Skin epidermis (tissue), 12 donors: ENCODE measurements around the gene SDR42E1.
A peak's percentile ranks its signal among the peaks of the same experiment; 100 is the strongest.

Experiments used
- H3K27ac ChIP-seq, 21 experiments: fragments of 200-600 bp; sonication (generic) in 11 of 21; one replicate each; pipeline ENCODE4 v1.5.0; 2020; ENCODE audit warnings: mild to moderate bottlenecking in 3 of 21, inconsistent platforms in 2 of 21, moderate library complexity in 2 of 21
- H3K4me3 ChIP-seq, 7 experiments: fragments of 200-600 bp; sonication (generic) in 2 of 7; one replicate each; pipeline ENCODE4 v1.5.0; 2020; ENCODE audit warnings: inconsistent platforms in 2 of 7, mild to moderate bottlenecking in 2 of 7, moderate library complexity in 1 of 7

The SDR42E1 gene

GRCh38 chr16:82041542-82041941 is 30.3 kb upstream of the SDR42E1 start:
- H3K27ac ChIP-seq, result no peak overlapping the region
- H3K4me3 ChIP-seq, result no peak overlapping the region

GRCh38 chr16:82040296-82040695 is 29.0 kb upstream of the SDR42E1 start:
- H3K4me3 ChIP-seq, result no peak overlapping the region
- no peak overlapping the region for H3K27ac ChIP-seq

- Histone ChIP-seq H3K27ac (no peak overlapping the region), H3K4me3 (no peak overlapping the region)
These were observed 26.4 kb upstream of the SDR42E1 start for GRCh38 chr16:82037666-82038065.

- peak overlapping the region in 1 of 7 experiments; percentile 26 for H3K4me3 ChIP-seq
- H3K27ac ChIP-seq, result no peak overlapping the region
These were observed 26.0 kb upstream of the SDR42E1 start for GRCh38 chr16:82037251-82037650.

- peak within 1 kb of the TSS in 1 of 7 experiments; percentile 26 for H3K4me3 ChIP-seq
- H3K27ac ChIP-seq, result peak within 1 kb of the TSS in 5 of 21 experiments; percentile 10 to 69 (median 28)
These were observed 23.8 kb upstream of the SDR42E1 start, which contains the start of gene HSD17B2 for GRCh38 chr16:82034981-82035612. Gene HSD17B2, plus strand, starts transcription at chr16:82035253. Its CDS starts 172 bp downstream, at chr16:82035425.

- H3K4me3 ChIP-seq, result no peak overlapping the region
- peak overlapping the region in 2 of 21 experiments; percentile 14 to 30 for H3K27ac ChIP-seq
These were observed 22.5 kb upstream of the SDR42E1 start for GRCh38 chr16:82033683-82034300.

- Histone ChIP-seq H3K27ac (peak overlapping the region in 3 of 21 experiments; percentile 14 to 38 (median 30)), H3K4me3 (no peak overlapping the region)
These were observed 21.7 kb upstream of the SDR42E1 start for GRCh38 chr16:82033006-82033405.

- no peak overlapping the region for H3K27ac ChIP-seq
- no peak overlapping the region for H3K4me3 ChIP-seq
These were observed 20.1 kb upstream of the SDR42E1 start for GRCh38 chr16:82031116-82032084.

GRCh38 chr16:82027629-82028064 is 16.4 kb upstream of the SDR42E1 start:
- no peak overlapping the region for H3K4me3 ChIP-seq
- peak overlapping the region in 9 of 21 experiments; percentile 2 to 69 (median 17) for H3K27ac ChIP-seq

- Histone ChIP-seq H3K27ac (peak overlapping the region in 3 of 21 experiments; percentile 5 to 16 (median 16)), H3K4me3 (no peak overlapping the region)
These were observed 13.6 kb upstream of the SDR42E1 start for GRCh38 chr16:82024883-82025282.

GRCh38 chr16:82024316-82024715 is 13.0 kb upstream of the SDR42E1 start:
- peak overlapping the region in 2 of 21 experiments; percentile 16 to 31 for H3K27ac ChIP-seq
- no peak overlapping the region for H3K4me3 ChIP-seq

GRCh38 chr16:82023206-82023605 is 11.9 kb upstream of the SDR42E1 start:
- H3K4me3 ChIP-seq, result no peak overlapping the region
- no peak overlapping the region for H3K27ac ChIP-seq

- Histone ChIP-seq H3K27ac (no peak overlapping the region), H3K4me3 (no peak overlapping the region)
These were observed 8.8 kb upstream of the SDR42E1 start for GRCh38 chr16:82020051-82020450.

- Histone ChIP-seq H3K4me3 (no peak overlapping the region), H3K27ac (no peak overlapping the region)
These were observed 8.3 kb upstream of the SDR42E1 start for GRCh38 chr16:82019535-82019934.

GRCh38 chr16:82017911-82018568 is 6.8 kb upstream of the SDR42E1 start:
- Histone ChIP-seq H3K27ac (peak overlapping the region in 12 of 21 experiments; percentile 22 to 70 (median 47)), H3K4me3 (no peak overlapping the region)

- Histone ChIP-seq H3K27ac (peak overlapping the region in 13 of 21 experiments; percentile 3 to 73 (median 51)), H3K4me3 (no peak overlapping the region)
These were observed 5.7 kb upstream of the SDR42E1 start for GRCh38 chr16:82016964-82017363.

- Histone ChIP-seq H3K27ac (peak overlapping the region in 13 of 21 experiments; percentile 3 to 73 (median 51)), H3K4me3 (no peak overlapping the region)
These were observed 5.0 kb upstream of the SDR42E1 start for GRCh38 chr16:82016263-82016662.

- peak overlapping the region in 1 of 21 experiments; percentile 8 for H3K27ac ChIP-seq
These were observed 1.9 kb upstream of the SDR42E1 start for GRCh38 chr16:82013139-82013538.

GRCh38 chr16:82010649-82011048 is 621 bp downstream of the SDR42E1 start:
- H3K4me3 ChIP-seq, result peak overlapping the region; percentile 46 to 64 (median 57)
- H3K27ac ChIP-seq, result peak overlapping the region in 19 of 21 experiments; percentile 28 to 87 (median 75)

More at GRCh38 chr16:82013139-82013538, 1.9 kb upstream of the SDR42E1 start:
- no peak overlapping the region for H3K4me3 ChIP-seq
